SH-SY5Y (cell line): Measurements from ENCODE around the gene CENPA.

Experiments
- GATA2 ChIP-seq: IDR thresholded peaks from 2 replicates; pipeline ENCODE4 v1.6.1; 2011; ENCODE audit warnings: mild to moderate bottlenecking, low read depth, low read length
- GATA3 ChIP-seq: IDR thresholded peaks from 2 replicates; pipeline ENCODE4 v1.6.1; 2011; ENCODE audit warnings: low read depth, mild to moderate bottlenecking, low read length, moderate library complexity

DNA sequence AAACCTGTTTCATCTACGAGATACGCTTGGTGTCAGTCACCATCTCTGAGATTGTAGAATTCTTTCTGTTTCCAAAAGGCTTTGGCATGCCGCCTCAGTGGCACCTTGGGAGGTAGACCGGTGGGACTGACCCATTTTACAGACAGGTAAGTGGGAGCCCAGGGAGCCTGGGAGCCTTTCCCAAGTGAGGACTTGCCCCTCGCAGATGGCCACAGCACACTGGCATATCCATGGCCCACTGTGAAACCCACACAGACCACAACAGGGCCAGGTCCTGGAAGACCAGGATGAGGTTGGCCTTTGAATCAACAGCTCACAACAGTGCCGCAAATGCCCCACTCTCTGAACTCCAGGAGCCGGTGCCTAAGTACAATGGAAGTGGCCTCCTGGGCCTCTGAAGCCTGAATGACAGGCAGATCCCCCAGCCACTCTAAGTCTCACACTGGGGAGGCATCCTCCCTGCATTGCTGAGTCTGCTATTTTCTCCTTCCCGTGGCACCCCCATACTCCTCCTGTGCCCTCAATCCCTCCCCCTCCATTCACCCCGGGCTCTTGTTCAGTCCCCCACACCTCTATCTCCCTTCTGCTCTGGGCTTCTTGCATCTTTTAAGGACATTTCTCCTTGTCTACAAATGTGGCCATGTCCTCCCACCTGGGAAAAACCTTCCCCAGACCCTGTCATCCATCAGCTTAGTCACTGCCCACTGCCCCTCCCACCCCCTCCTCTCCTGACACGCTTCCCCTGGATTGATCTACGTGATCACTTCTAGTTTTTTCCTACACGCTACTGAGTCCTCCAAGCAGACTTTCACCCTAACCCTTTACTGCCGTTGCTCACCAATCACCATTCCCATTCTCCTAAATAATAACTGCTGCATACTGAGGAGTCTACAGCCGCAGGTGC lies 26.2 kb downstream of the CENPA start:
- TF ChIP-seq GATA2: no peak
- no peak for TF ChIP-seq GATA3
